Prostate gland (tissue), 2 donors: ENCODE data around the gene FCRLA. TPM values are rescaled to one million over a fixed set of nuclear protein-coding genes. Genes with fewer than 3 reads are reported as not detected.
"Not testable (repeated sequence)": the region's sequence is repeated elsewhere in the genome, so short reads cannot be mapped to it uniquely, and the experiment has no call there.

Experiments
- DNase-seq: peaks from one replicate; pipeline ENCODE4 v3.0.0-alpha.2; 2019; ENCODE audit warnings: low spot score
- H3K27ac ChIP-seq, 2 donors: fragments of 200-600 bp; sonication (generic); 2 replicates each; pipeline ENCODE4 v1.5.1; 2017 to 2019
- H3K27me3 ChIP-seq: fragments of 200-600 bp; sonication (generic); replicated peaks from 2 replicates; pipeline ENCODE4 v1.5.1; 2019; ENCODE audit not compliant: insufficient read depth
- H3K36me3 ChIP-seq, 2 donors: fragments of 200-600 bp; sonication (generic); 1 replicate in 1 of 2; 2 replicates in 1 of 2; pipeline versions ENCODE4 v1.5.1 to v1.8.1; 2017 to 2019
- H3K4me1 ChIP-seq: fragments of 200-600 bp; sonication (generic); replicated peaks from 2 replicates; pipeline ENCODE4 v1.5.1; 2019
- H3K4me3 ChIP-seq, 2 donors: fragments of 200-600 bp; sonication (generic); 2 replicates each; pipeline ENCODE4 v1.5.1; 2017 to 2019
- H3K9me3 ChIP-seq: fragments of 200-600 bp; sonication (generic); 2 replicates; pipeline ENCODE4 v1.5.1; 2017
- CTCF ChIP-seq, 4 experiments: fragments of 200-600 bp in 2 of 4; fragments of 450-650 bp in 2 of 4; sonication (generic) in 2 of 4; IDR thresholded peaks; 1 replicate in 3 of 4; 2 replicates in 1 of 4; pipeline ENCODE4 v1.5.1; 2016 to 2019; ENCODE audit warnings: antibody characterized with exemption in 4 of 4, mild to moderate bottlenecking in 2 of 4, moderate library complexity in 2 of 4
- POLR2A ChIP-seq: fragments of 450-650 bp; IDR thresholded peaks from one replicate; pipeline ENCODE4 v1.6.1; 2016; ENCODE audit warnings: antibody characterized with exemption, mild to moderate bottlenecking
- POLR2AphosphoS5 ChIP-seq: sonication (generic); formaldehyde crosslinking; IDR thresholded peaks from one replicate; pipeline ENCODE4 v1.6.1; 2017; ENCODE audit warnings: antibody characterized with exemption
- WGBS: methylation state at CpG from one replicate; pipeline ENCODE4 v1.1.5; 2018; 5-methylcytosine and 5-hydroxymethylcytosine counted together
- intact Hi-C: fragments of 100-400 bp; cut with DNase I; formaldehyde crosslinking; loops from one replicate; pipeline ENCODE4 v1.14.2; 2022
- total RNA-seq, 2 donors: library from RNA; depleted of rRNA; stranded (reverse); fragments of >200 nt; gene quantifications; one replicate each; pipeline ENCODE4 v1.1.0, GENCODE V29; 2016

FCRLA gene
- total RNA-seq, 2 donors from 2014 or later, result not detected

- TF ChIP-seq POLR2AphosphoS5 (no peak), POLR2A (no peak), CTCF (IDR thresholded peaks at IDR 0.05) (no peak)
- WGBS, result 37% methylated on average over 3 of the region's 3 CpGs
- Histone ChIP-seq H3K9me3 (no peaks in the 10 kb centered on the region), H3K4me3 (no peak overlapping the region), H3K4me1 (no peaks in the 10 kb centered on the region), H3K27me3 (peaks cover 4% of the 10 kb centered on the region), H3K36me3 (no peaks in the 10 kb centered on the region), H3K27ac (no peak overlapping the region)
- no peak for DNase-seq
- intact Hi-C loops, result no loop called here
Observed at GRCh38 chr1:161691846-161692245, 15.2 kb upstream of the FCRLA start.

GRCh38 chr1:161693020-161693712 lies 13.9 kb upstream of the FCRLA start:
- H3K27me3 ChIP-seq, H3K4me1 ChIP-seq, H3K27ac ChIP-seq, H3K9me3 ChIP-seq, intact Hi-C loops, H3K4me3 ChIP-seq, DNase-seq, H3K36me3 ChIP-seq: not testable (repeated sequence)
- 90% methylated on average over 13 of the region's 14 CpGs for WGBS

GRCh38 chr1:161698302-161698701 lies 8.7 kb upstream of the FCRLA start:
- H3K4me3 ChIP-seq, H3K27me3 ChIP-seq, H3K9me3 ChIP-seq, DNase-seq, intact Hi-C loops, H3K4me1 ChIP-seq, H3K36me3 ChIP-seq, H3K27ac ChIP-seq: not testable (repeated sequence)
- WGBS, result 67% methylated on average over 2 of the region's 2 CpGs

- TF ChIP-seq CTCF (IDR thresholded peaks at IDR 0.05), result no peak
- WGBS, result 60% methylated on average over 8 of the region's 8 CpGs
- intact Hi-C loops, result no loop called here
- no peaks in the 10 kb centered on the region for H3K4me1 ChIP-seq
- DNase-seq, result no peak
- no peaks in the 10 kb centered on the region for H3K36me3 ChIP-seq
- no peak overlapping the region for H3K27ac ChIP-seq
- no peak overlapping the region for H3K4me3 ChIP-seq
- no peaks in the 10 kb centered on the region for H3K9me3 ChIP-seq
- H3K27me3 ChIP-seq, result no peaks in the 10 kb centered on the region
Observed at GRCh38 chr1:161702250-161702649, 4.8 kb upstream of the FCRLA start.

- no peak overlapping the region for H3K4me3 ChIP-seq
- 84% methylated on average over 4 of the region's 4 CpGs for WGBS
- no peaks in the 10 kb centered on the region for H3K36me3 ChIP-seq
- no peaks in the 10 kb centered on the region for H3K4me1 ChIP-seq
- TF ChIP-seq POLR2AphosphoS5 (no peak), CTCF (IDR thresholded peaks at IDR 0.05) (no peak), POLR2A (no peak)
- DNase-seq, result no peak
- H3K9me3 ChIP-seq, result no peaks in the 10 kb centered on the region
- no peaks in the 10 kb centered on the region for H3K27me3 ChIP-seq
- H3K27ac ChIP-seq, result no peak overlapping the region
- intact Hi-C loops, result no loop called here
Observed at GRCh38 chr1:161705537-161705936, 1.5 kb upstream of the FCRLA start.

GRCh38 chr1:161706113-161706481 lies 932 bp upstream of the FCRLA start:
- Histone ChIP-seq H3K9me3 (no peaks in the 10 kb centered on the region), H3K4me3 (no peak overlapping the region), H3K27ac (no peak overlapping the region), H3K4me1 (no peaks in the 10 kb centered on the region), H3K36me3 (no peaks in the 10 kb centered on the region), H3K27me3 (no peaks in the 10 kb centered on the region)
- intact Hi-C loops, result no loop called here
- no peak for DNase-seq
- 81% methylated on average over 3 of the region's 3 CpGs for WGBS
- no peak for TF ChIP-seq CTCF (IDR thresholded peaks at IDR 0.05)
- TF ChIP-seq POLR2AphosphoS5, result no peak
- no peak for TF ChIP-seq POLR2A
